Endothelial cell of umbilical vein (primary cell): ENCODE results near the gene OR51B2. TPM values are rescaled to one million over a fixed set of nuclear protein-coding genes. Genes with fewer than 3 reads are reported as not detected.

Experiments
- BruUV-seq: library from RNA; stranded (reverse); fragments of 400-500 nt; replicated peaks from 2 replicates; lab custom pipeline; 2021; lab: Mats Ljungman, UMichigan
- CTCF ChIA-PET: fragments of 300-600, 350-600 bp; sonication (Branson Sonifier 250); formaldehyde crosslinking; loops from one replicate; lab custom pipeline; 2021; ENCODE audit warnings: antibody characterized with exemption, inconsistent platforms; lab: Charles Lee
- POLR2A ChIA-PET: fragments of 300-600, 350-600 bp; sonication (Branson Sonifier 250); formaldehyde crosslinking; loops from one replicate; lab custom pipeline; 2021; ENCODE audit warnings: antibody characterized with exemption, inconsistent platforms; lab: Charles Lee
- DNase-seq: peaks from one replicate; pipeline ENCODE4 v3.0.0-alpha.2; 2011; ENCODE audit warnings: low read depth, low spot score
- FAIRE-seq: peaks from 2 replicates; lab custom pipeline; 2011; peaks lifted over from hg19 to GRCh38; lab: Jason Lieb, UNC
- H2AFZ ChIP-seq: 2 replicates; pipeline ENCODE4 v1.6.0; 2012; ENCODE audit warnings: low read depth, low read length, control low read depth, inconsistent platforms
- H3K27ac ChIP-seq: 2 replicates; pipeline ENCODE4 v1.5.1; 2011; ENCODE audit warnings: low read depth, mild to moderate bottlenecking, control low read depth, low read length, moderate library complexity; ENCODE audit not compliant: insufficient read depth
- H3K27me3 ChIP-seq, 2 experiments: 2 replicates each; pipeline versions ENCODE4 v1.6.0 to v1.6.1; 2011; ENCODE audit warnings: low read length in 2 of 2, mixed read lengths in 1 of 2; ENCODE audit not compliant: control insufficient read depth in 2 of 2, insufficient read depth in 2 of 2
- H3K36me3 ChIP-seq, 2 experiments: 2 replicates in 1 of 2; 3 replicates in 1 of 2; pipeline ENCODE4 v1.5.1; 2011; ENCODE audit warnings: low read length in 2 of 2, mild to moderate bottlenecking in 1 of 2, moderate library complexity in 1 of 2; ENCODE audit not compliant: control insufficient read depth in 2 of 2, insufficient read depth in 2 of 2; ENCODE audit errors: extremely low read depth in 1 of 2
- H3K4me1 ChIP-seq: 3 replicates; pipeline ENCODE4 v1.5.1; 2011; ENCODE audit warnings: mild to moderate bottlenecking, low read length; ENCODE audit not compliant: control insufficient read depth, insufficient read depth; ENCODE audit errors: extremely low read depth
- H3K4me2 ChIP-seq: 2 replicates; pipeline ENCODE4 v1.6.1; 2011; ENCODE audit warnings: low read length, control low read depth, mixed read lengths; ENCODE audit not compliant: insufficient read depth
- H3K4me3 ChIP-seq, 3 experiments: fragments of 200-600 bp in 1 of 3; sonication (generic), shearing (Covaris generic) in 1 of 3; replicated peaks in 1 of 3; 2 replicates each; pipeline ENCODE4 v1.5.1; 2011 to 2016; ENCODE audit warnings: control low read depth in 3 of 3, low read length in 3 of 3, mild to moderate bottlenecking in 2 of 3, inconsistent platforms in 1 of 3, low read depth in 1 of 3, moderate library complexity in 1 of 3; ENCODE audit not compliant: insufficient read depth in 1 of 3
- H3K79me2 ChIP-seq: 2 replicates; pipeline ENCODE4 v1.6.0; 2012; ENCODE audit warnings: low read length, inconsistent platforms; ENCODE audit not compliant: control insufficient read depth, insufficient read depth
- H3K9ac ChIP-seq: replicated peaks from 2 replicates; pipeline ENCODE3; 2011; ENCODE audit warnings: low read length, control low read depth; ENCODE audit not compliant: insufficient read depth; ENCODE audit errors: extremely low read depth
- H3K9me1 ChIP-seq: replicated peaks from 3 replicates; pipeline ENCODE4 v1.6.0; 2011; ENCODE audit warnings: mild to moderate bottlenecking, low read length; ENCODE audit not compliant: control insufficient read depth, insufficient read depth; ENCODE audit errors: extremely low read depth
- H3K9me3 ChIP-seq: replicated peaks from 2 replicates; pipeline ENCODE4 v1.5.1; 2012; ENCODE audit warnings: low read length, inconsistent platforms; ENCODE audit not compliant: control insufficient read depth, insufficient read depth
- H4K20me1 ChIP-seq: replicated peaks from 2 replicates; pipeline ENCODE3; 2011; ENCODE audit warnings: mild to moderate bottlenecking, low read length; ENCODE audit not compliant: control insufficient read depth, insufficient read depth; ENCODE audit errors: extremely low read depth
- CTCF ChIP-seq, 2 donors: IDR thresholded peaks; 1 replicate in 1 of 2; 2 replicates in 1 of 2; pipeline ENCODE4 v1.5.1; 2011; ENCODE audit warnings: low read length in 2 of 2, mild to moderate bottlenecking in 2 of 2, moderate library complexity in 2 of 2, control low read depth in 1 of 2, inconsistent platforms in 1 of 2, low read depth in 1 of 2; ENCODE audit not compliant: insufficient read depth in 1 of 2; ENCODE audit errors: extremely low read depth in 1 of 2
- EZH2 ChIP-seq: IDR thresholded peaks from 2 replicates; pipeline ENCODE4 v1.6.1; 2012; ENCODE audit warnings: borderline replicate concordance, low read depth, mild to moderate bottlenecking, moderate library complexity, low read length, inconsistent platforms; ENCODE audit not compliant: severe bottlenecking
- FOS ChIP-seq: IDR thresholded peaks from 2 replicates; pipeline ENCODE4 v1.6.1; 2011; ENCODE audit warnings: mild to moderate bottlenecking, low read length, moderate library complexity, borderline replicate concordance; ENCODE audit not compliant: insufficient read depth
- GATA2 ChIP-seq: IDR thresholded peaks from 2 replicates; pipeline ENCODE4 v1.7.0; 2011; ENCODE audit warnings: low read depth, mild to moderate bottlenecking, moderate library complexity, mixed read lengths, low read length; ENCODE audit not compliant: insufficient read length, insufficient read depth
- JUN ChIP-seq: IDR thresholded peaks from 2 replicates; pipeline ENCODE4 v1.6.1; 2011; ENCODE audit warnings: borderline replicate concordance, low read depth; ENCODE audit not compliant: insufficient read length, insufficient read depth
- MAX ChIP-seq: IDR thresholded peaks from 2 replicates; pipeline ENCODE4 v1.6.1; 2011; ENCODE audit not compliant: insufficient read depth, insufficient read length
- MYC ChIP-seq: IDR thresholded peaks from one replicate; pipeline ENCODE4 v1.6.1; 2011; ENCODE audit warnings: mild to moderate bottlenecking, low read depth, low read length
- POLR2A ChIP-seq: IDR thresholded peaks from 2 replicates; pipeline ENCODE4 v1.6.1; 2012; ENCODE audit warnings: low read depth, mild to moderate bottlenecking, control low read depth, low read length
- POLR2AphosphoS5 ChIP-seq: IDR thresholded peaks from 2 replicates; pipeline ENCODE4 v1.6.1; 2012; ENCODE audit warnings: low read depth, mild to moderate bottlenecking, control low read depth, low read length, moderate library complexity; ENCODE audit not compliant: insufficient read depth
- dilution Hi-C: fragments of 300-500 bp; cut with MboI; formaldehyde crosslinking; loops from one replicate; pipeline ENCODE4 v1.15.0; 2019; ENCODE audit warnings: low sequenced_read_pairs; ENCODE audit not compliant: extremely low pct_ligation_motif_present
- intact Hi-C: fragments of 100-400 bp; cut with micrococcal nuclease; formaldehyde crosslinking; loops from one replicate; pipeline ENCODE4 v1.10.0; 2022
- polyA plus RNA-seq, 4 experiments: library from polyadenylated mRNA; depleted of rRNA in 3 of 4; stranded (reverse) in 3 of 4; unstranded in 1 of 4; fragments of >200 nt; gene quantifications; 2 replicates each; pipeline versions ENCODE4 v1.2.1 to v1.2.3, GENCODE V29; 2011 to 2012; ENCODE audit warnings: missing spikeins in 1 of 4
- total RNA-seq: library from RNA; stranded (reverse); gene quantifications from 2 replicates; pipeline ENCODE4 v1.2.3, GENCODE V29; 2021

Gene OR51B2
- total and polyA plus RNA-seq, 2 donors (not counting 3 experiments of a cell fraction or from before 2014, with no cell fraction given), result not detected

GRCh38 chr11:5307256-5308019, 16.7 kb downstream of the OR51B2 start:
- no peak for FAIRE-seq
- CTCF ChIA-PET, result no interaction called here
- no peak overlapping the region for H3K27ac ChIP-seq
- H3K4me3 ChIP-seq, result no peak overlapping the region
- dilution Hi-C loops, result no loop called here
- POLR2A ChIA-PET, result no interaction called here
- H3K4me2 ChIP-seq, result no peak overlapping the region
- no peak for DNase-seq
- H3K9ac ChIP-seq, result no peak overlapping the region
- intact Hi-C loops, result no loop called here
- no peaks in the 10 kb centered on the region for H3K36me3 ChIP-seq
- H3K4me1 ChIP-seq, result no peaks in the 10 kb centered on the region
- H3K9me3 ChIP-seq, result no peaks in the 10 kb centered on the region
- H3K9me1 ChIP-seq, result no peaks in the 10 kb centered on the region
- no peaks in the 10 kb centered on the region for H3K27me3 ChIP-seq
- no peak for TF ChIP-seq CTCF (IDR thresholded peaks at IDR 0.05; ENCODE audit: extremely low read depth in 1 of 2, insufficient read depth in 1 of 2, low read depth in 1 of 2, low read length in 2 of 2)
- no peak for TF ChIP-seq MYC
- TF ChIP-seq POLR2A, result no peak
- TF ChIP-seq EZH2, result no peak
- no peak for TF ChIP-seq GATA2
- TF ChIP-seq MAX, result no peak
- no peak for TF ChIP-seq FOS
- no peak for TF ChIP-seq JUN
- no peak for TF ChIP-seq POLR2AphosphoS5
- H3K79me2 ChIP-seq, result no peaks in the 10 kb centered on the region
- no peaks in the 10 kb centered on the region for H4K20me1 ChIP-seq
- no TSS peak for BruUV-seq
- no peak overlapping the region for H2AFZ ChIP-seq
